ENCODE measurements around the gene CFAP46. TPM values are rescaled to one million over a fixed set of nuclear protein-coding genes. Genes with fewer than 3 reads are reported as not detected.
"Not testable (repeated sequence)": the region's sequence is repeated elsewhere in the genome, so short reads cannot be mapped to it uniquely, and the experiment has no call there.

The CFAP46 gene
- total RNA-seq, 1 donor from 2014 or later = not detected

- H3K4me1 ChIP-seq = no peaks in the 10 kb centered on the region
- H3K36me3 ChIP-seq = no peaks in the 10 kb centered on the region
- H3K27ac ChIP-seq = no peak overlapping the region
- intact Hi-C loops (cut with DNase I) = no loop called here
- H3K4me3 ChIP-seq = no peak overlapping the region
- TF ChIP-seq, protein P1, sequence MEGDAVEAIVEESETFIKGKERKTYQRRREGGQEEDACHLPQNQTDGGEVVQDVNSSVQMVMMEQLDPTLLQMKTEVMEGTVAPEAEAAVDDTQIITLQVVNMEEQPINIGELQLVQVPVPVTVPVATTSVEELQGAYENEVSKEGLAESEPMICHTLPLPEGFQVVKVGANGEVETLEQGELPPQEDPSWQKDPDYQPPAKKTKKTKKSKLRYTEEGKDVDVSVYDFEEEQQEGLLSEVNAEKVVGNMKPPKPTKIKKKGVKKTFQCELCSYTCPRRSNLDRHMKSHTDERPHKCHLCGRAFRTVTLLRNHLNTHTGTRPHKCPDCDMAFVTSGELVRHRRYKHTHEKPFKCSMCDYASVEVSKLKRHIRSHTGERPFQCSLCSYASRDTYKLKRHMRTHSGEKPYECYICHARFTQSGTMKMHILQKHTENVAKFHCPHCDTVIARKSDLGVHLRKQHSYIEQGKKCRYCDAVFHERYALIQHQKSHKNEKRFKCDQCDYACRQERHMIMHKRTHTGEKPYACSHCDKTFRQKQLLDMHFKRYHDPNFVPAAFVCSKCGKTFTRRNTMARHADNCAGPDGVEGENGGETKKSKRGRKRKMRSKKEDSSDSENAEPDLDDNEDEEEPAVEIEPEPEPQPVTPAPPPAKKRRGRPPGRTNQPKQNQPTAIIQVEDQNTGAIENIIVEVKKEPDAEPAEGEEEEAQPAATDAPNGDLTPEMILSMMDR (IDR thresholded peaks at IDR 0.05) = no peak
- no peaks in the 10 kb centered on the region for H3K9me3 ChIP-seq
- no peaks in the 10 kb centered on the region for H3K27me3 ChIP-seq
- peak in 1 of 2 donors; percentile 57 for DNase-seq (ENCODE audit: low spot score in 2 of 2)
Observed at GRCh38 chr10:132889556-132889955, 52.8 kb downstream of the CFAP46 start.

- Histone ChIP-seq H3K27me3 (no peaks in the 10 kb centered on the region), H3K4me1 (no peaks in the 10 kb centered on the region), H3K36me3 (no peaks in the 10 kb centered on the region), H3K27ac (no peak overlapping the region), H3K9me3 (no peaks in the 10 kb centered on the region), H3K4me3 (no peak overlapping the region)
- TF ChIP-seq, protein P1 (IDR thresholded peaks at IDR 0.05) = no peak
- intact Hi-C loops (cut with DNase I) = no loop called here
- DNase-seq (ENCODE audit: low spot score in 2 of 2) = peak in 1 of 2 donors; percentile 52
Observed at GRCh38 chr10:132888898-132889490, 53.4 kb downstream of the CFAP46 start.

DNA sequence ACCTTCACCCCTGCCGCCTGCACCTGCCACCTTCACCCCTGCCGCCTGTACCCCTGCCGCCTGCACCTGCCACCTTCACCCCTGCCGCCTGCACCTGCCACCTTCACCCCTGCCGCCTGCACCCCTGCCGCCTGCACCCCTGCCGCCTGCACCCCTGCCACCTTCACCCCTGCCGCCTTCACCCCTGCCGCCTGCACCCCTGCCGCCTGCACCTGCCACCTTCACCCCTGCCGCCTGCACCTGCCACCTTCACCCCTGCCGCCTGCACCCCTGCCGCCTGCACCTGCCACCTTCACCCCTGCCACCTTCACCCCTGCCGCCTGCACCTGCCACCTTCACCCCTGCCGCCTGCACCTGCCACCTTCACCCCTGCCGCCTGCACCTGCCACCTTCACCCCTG lies 53.9 kb downstream of the CFAP46 start:
- H3K27me3 ChIP-seq; DNase-seq (ENCODE audit: low spot score in 2 of 2); H3K36me3 ChIP-seq; H3K9me3 ChIP-seq; H3K4me1 ChIP-seq; intact Hi-C loops (cut with DNase I); H3K4me3 ChIP-seq; H3K27ac ChIP-seq: not testable (repeated sequence)

DNA sequence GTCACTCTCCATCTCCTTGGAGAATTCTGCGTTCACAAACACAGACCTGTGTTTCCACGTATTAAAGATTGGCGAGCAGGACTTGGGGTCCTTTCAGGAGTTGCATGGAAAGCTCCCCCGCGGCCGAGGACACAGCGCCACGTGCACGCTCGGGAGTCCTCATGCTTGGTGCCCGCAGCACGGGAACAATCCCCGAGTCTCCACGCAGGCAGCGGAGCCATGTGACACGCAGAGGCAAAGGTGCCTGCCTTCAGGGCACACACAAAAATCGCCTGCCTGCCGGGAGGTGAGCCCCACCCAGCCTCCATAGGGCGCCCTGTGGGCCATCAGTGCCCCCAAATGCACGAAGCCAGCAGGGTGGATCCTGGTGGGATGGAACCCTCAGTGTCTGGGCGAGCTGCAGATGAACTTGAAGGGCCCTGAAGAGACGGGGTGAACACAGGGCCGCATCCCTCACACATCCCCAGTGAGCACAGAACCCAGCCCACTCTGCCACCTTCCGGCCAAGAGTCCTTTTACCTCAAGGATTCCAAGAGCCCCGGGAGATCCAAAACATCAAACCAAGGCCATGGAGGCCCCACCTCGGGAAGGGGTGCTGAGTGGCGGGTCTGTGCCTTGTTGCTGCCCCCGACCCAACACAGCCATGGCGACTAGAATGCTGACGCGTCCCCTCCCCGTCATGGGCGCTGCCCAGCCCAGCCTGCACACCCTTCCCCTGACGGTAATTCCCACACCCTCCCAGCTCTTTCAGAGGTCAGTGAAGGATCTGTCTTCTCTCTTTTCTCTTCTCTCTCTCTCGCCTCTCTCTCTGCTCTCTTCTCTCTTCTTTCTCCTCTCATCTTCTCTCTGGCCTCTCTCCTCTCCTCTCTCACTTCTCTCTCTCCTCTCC lies 55.9 kb downstream of the CFAP46 start:
- no peak overlapping the region for H3K4me3 ChIP-seq
- DNase-seq (ENCODE audit: low spot score in 2 of 2) = peak in 1 of 2 donors; percentile 51
- no peak overlapping the region for H3K27ac ChIP-seq
- no peaks in the 10 kb centered on the region for H3K27me3 ChIP-seq
- intact Hi-C loops (cut with DNase I) = no loop called here
- no peaks in the 10 kb centered on the region for H3K36me3 ChIP-seq
- no peaks in the 10 kb centered on the region for H3K9me3 ChIP-seq
- H3K4me1 ChIP-seq = no peaks in the 10 kb centered on the region
- TF ChIP-seq, protein P1 (IDR thresholded peaks at IDR 0.05) = no peak

DNA sequence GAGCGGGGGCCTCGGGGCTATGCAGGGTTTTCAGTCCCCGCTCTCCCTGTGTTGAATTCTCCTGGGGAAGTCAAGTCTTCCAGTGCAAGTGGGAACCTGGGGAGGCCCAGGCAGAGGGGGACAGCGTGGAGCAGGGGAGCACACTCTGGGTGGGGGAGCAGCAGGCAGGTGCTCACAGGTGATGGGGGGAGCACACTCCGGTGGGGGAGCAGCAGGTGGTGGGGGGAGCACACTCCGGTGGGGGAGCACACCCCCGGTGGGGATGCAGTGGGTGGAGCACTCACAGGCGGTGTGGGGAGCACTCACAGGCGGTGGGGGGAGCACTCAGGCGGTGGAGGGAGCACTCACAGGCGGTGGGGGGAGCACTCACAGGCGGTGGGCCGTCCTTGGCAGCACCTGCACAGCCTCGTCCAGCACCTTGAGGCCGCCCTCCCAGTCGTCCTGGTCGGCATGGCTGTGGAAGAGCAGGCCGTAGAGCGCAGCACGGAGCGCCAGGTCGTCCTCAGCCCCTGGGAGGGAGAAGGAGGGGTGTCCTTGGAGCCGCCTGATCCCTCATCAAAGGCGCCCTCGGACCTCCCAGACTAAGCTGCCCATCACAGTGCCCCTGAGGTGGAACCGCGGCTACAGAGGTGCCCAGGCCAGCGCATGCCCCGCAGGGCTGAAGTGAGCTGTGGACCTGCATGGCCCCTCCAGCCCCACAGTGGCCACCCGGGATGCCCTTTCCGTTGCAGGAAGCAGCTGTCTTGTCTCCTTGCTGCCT lies 56.7 kb downstream of the CFAP46 start:
- peak in 1 of 2 donors; percentile 46 for DNase-seq (ENCODE audit: low spot score in 2 of 2)
- Histone ChIP-seq H3K4me1 (no peaks in the 10 kb centered on the region), H3K4me3 (no peak overlapping the region), H3K36me3 (no peaks in the 10 kb centered on the region), H3K27ac (no peak overlapping the region), H3K27me3 (no peaks in the 10 kb centered on the region), H3K9me3 (no peaks in the 10 kb centered on the region)
- intact Hi-C loops (cut with DNase I) = no loop called here
- TF ChIP-seq, protein P1 (IDR thresholded peaks at IDR 0.05) = no peak
